Activated CD4-positive, alpha-beta T cell treated with anti-CD3 and anti-CD28 coated beads, Interleukin-2, amount 50 U/mL, for 1 hour (primary cell): ENCODE data around the gene CHD2.

ENCODE experiments used
- DNase-seq: peaks from one replicate; pipeline ENCODE4 v3.0.0-alpha.2; 2020

The CHD2 gene

GRCh38 chr15:92932946-92933649, 33.0 kb downstream of the CHD2 start:
- no peak for DNase-seq

GRCh38 chr15:92933831-92934230, 33.7 kb downstream of the CHD2 start:
- no peak for DNase-seq

GRCh38 chr15:92934716-92935115, 34.6 kb downstream of the CHD2 start:
- no peak for DNase-seq

GRCh38 chr15:92936138-92936537, 36.0 kb downstream of the CHD2 start:
- no peak for DNase-seq

GRCh38 chr15:92936693-92937092, 36.6 kb downstream of the CHD2 start:
- no peak for DNase-seq

- no peak for DNase-seq
Observed at GRCh38 chr15:92937901-92938300, 37.8 kb downstream of the CHD2 start.

GRCh38 chr15:92938387-92938786, 38.3 kb downstream of the CHD2 start:
- no peak for DNase-seq

- DNase-seq: no peak
Observed at GRCh38 chr15:92941668-92942067, 41.5 kb downstream of the CHD2 start.

GRCh38 chr15:92942706-92943105, 42.6 kb downstream of the CHD2 start:
- no peak for DNase-seq

GRCh38 chr15:92943581-92943980, 43.5 kb downstream of the CHD2 start:
- DNase-seq: no peak

- no peak for DNase-seq
Observed at GRCh38 chr15:92944946-92945521, 44.9 kb downstream of the CHD2 start.

- no peak for DNase-seq
Observed at GRCh38 chr15:92947071-92947730, 47.1 kb downstream of the CHD2 start.

GRCh38 chr15:92949604-92950249, 49.6 kb downstream of the CHD2 start:
- DNase-seq: no peak

- DNase-seq: no peak
Observed at GRCh38 chr15:92951800-92952457, 51.8 kb downstream of the CHD2 start.

- no peak for DNase-seq
Observed at GRCh38 chr15:92952458-92952850, 52.3 kb downstream of the CHD2 start.

- DNase-seq: no peak
Observed at GRCh38 chr15:92953566-92953965, 53.4 kb downstream of the CHD2 start.

- DNase-seq: no peak
Observed at GRCh38 chr15:92954002-92954401, 53.9 kb downstream of the CHD2 start.

GRCh38 chr15:92954578-92954977, 54.5 kb downstream of the CHD2 start:
- DNase-seq: no peak

- no peak for DNase-seq
Observed at GRCh38 chr15:92955706-92956105, 55.6 kb downstream of the CHD2 start.

- peak; percentile 36 for DNase-seq
Observed at GRCh38 chr15:92958105-92958504, 58.0 kb downstream of the CHD2 start.

- no peak for DNase-seq
Observed at GRCh38 chr15:92959219-92959618, 59.1 kb downstream of the CHD2 start.

- DNase-seq: no peak
Observed at GRCh38 chr15:92960996-92961681, 61.0 kb downstream of the CHD2 start.

GRCh38 chr15:92962914-92963313, 62.8 kb downstream of the CHD2 start:
- no peak for DNase-seq
